ENCODE measurements around the gene APPBP2.
"Not testable (repeated sequence)": the region's sequence is repeated elsewhere in the genome, so short reads cannot be mapped to it uniquely, and the experiment has no call there.

Gene APPBP2

DNA sequence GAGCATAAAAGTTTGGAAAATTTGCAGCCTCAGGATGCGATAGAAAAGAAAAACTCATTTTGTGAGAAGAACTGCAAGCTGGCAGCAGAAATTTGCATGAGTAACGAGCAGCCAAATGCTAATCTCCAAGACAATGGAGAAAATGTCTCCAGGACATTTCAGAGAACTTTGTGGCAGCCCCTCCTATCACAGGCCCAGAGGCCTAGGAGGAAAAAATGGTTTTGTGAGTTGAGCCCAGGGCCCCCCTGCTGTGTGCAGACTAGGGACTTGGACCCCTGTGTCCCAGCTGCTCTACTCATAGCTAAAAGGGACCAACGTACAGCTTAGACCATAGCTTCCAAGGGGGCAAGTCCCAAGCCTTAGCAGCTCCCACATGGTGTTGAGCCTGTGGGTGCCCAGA lies 34.3 kb downstream of the APPBP2 start:
- DNase-seq: no peak

DNA sequence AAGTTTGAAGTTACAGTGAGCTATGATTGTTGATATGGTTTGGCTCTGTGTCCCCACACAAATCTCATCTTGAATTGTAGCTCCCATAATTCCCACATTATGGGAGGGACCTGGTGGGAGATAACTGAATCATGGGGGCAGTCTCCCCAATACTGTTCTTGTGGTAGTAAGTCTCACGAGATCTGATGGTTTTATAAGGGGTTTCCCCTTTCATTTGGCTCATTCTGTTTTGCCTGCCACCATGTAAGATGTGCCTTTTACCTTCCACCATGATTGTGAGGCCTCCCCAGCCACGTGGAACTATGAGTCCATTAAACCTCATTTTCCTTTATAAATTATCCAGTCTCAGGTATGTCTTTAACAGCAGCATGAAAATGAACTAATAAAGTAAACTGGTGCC lies 35.4 kb downstream of the APPBP2 start:
- not testable (repeated sequence) for DNase-seq

DNA sequence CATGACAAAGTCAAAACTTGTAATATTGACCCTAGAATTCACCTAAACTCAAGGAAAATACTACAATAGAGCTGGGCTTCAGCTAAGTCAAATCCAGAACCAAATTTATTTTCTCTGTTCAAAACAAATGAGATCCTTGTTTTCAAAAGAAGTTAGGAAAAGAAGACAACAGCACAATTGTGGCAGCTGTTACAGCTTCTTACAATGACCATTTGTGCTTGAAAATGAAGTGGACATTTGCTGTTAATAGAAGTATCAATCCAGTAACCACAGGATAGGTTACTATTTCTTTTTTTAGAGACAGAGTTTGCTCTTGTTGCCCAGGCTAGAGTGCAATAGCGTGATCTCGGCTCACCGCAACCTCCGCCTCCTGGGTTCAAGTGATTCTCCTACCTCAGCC lies 44.4 kb downstream of the APPBP2 start:
- no peak for DNase-seq

DNA sequence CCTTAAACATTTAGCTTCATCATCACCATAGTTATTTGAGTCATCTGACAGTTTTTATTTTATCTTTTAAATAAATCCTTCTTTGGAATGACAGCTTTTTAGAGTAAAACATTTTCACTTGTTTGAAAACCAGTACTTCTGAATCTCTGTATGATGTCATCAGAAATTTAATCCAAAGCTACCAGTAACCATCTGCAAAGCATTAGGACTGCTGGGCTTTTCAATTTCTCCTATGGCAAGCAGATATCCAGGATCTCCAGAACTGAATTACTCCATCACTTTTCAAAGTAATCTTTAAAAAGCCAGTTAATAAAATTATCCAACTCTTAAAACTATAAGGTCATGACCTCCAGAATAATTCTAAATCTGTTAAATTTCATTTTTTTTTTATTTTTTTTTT lies 52.3 kb downstream of the APPBP2 start:
- DNase-seq: no peak

DNA sequence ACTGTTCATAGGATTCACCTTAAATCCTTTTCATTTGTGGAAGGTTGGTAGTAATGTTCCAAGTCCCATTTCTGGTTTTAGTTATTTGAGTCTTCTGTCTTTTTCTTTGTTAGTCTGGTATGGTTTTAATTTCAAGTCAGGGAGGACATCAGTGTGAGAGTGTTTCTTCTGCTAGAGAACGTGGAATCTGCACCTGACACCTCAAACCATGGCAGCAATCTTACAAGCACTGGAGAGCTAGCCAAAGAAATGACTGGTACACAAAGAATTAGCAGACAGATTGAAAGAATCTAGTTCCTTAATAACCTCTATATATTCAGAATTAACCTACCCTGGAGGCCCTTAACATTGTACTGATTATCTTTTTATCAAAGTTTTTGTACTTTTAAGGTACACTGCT lies 53.6 kb downstream of the APPBP2 start:
- DNase-seq: no peak

DNA sequence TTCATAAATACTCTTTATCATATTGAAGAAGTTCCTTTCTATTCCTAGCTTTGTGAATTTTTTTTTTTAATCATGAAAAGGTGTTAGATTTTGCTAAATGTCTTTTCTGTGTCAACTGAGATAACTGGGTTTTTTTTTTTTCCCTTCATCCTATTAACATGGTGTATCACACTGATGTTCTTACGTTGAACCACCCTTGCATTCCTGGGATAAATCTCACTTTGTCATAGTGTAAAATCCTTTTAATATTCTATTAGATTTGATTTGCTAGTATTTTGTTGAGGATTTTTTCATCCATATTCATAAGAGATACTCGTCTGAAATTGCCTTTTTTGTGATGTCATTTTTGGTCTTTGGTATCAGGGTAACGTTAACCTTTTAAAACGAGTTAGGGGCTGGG lies 54.6 kb downstream of the APPBP2 start:
- no peak for DNase-seq

DNA sequence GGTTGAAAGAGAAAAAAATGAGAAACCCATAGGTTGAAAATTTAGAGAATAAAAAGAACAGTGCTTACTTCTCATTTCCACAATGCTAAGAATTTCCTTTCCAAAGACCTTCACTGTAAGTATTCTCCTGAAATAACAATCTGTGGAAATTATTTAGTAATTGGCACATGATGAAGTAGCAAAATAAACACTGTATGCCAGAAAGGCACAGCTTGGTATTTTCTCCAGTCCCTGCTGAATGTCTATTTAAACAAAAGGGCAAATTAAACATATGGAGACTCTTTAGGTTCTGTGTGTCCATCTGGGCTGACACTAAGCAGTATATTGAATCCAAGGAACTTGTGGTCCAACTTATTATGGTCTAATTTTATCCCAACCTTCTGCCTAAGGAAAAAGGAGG lies 57.7 kb downstream of the APPBP2 start:
- DNase-seq: no peak

DNA sequence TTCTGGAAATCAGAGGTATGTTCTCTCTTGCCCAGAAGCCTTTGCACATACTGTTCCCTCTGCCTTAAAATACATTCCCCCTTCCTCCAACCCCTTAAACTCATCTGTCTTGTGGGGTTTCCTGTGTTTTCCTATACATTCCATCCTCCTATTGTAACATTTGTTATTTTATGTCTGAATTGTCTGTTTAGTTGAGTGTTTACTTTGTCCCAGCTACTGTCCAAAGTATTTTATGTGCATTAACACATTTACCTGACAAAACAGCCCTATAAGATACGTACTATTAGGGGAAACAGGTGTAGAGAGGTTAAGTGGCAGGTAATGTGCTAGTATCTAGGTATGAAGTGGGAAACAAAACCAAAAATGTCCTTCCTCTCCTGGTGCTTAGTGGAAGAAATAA lies 61.7 kb downstream of the APPBP2 start:
- DNase-seq: no peak

DNA sequence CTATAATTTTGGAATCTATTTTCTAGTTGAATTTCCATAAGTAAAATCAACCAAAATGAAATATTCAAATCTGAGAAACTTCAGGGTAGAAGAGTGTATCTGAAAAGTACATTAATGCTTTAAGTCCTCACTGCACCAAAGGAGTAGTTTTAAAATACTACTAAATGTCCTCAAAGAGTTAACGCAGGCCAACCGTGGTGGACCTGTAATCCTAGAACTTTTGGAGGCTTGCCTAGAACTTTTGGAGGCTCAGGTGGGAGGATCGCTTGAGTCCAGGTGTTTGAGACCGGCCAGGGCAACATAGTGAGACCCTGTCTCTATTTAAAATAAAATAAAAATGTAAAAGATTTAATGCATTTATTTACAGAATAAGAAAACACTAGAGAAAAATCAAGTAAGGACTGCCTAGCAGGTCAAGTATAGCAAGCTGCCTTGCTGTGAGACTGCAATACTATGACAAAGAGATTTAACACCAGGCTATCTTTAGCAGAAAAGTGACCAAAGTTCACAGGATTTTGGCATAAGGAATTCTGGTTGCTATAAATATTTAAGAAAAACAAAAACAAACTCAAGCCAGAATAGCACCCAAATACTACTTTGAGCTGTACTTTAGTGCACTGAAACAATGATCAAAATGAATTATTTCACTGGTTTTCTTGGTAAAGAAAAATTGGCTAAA lies 62.7 kb downstream of the APPBP2 start:
- DNase-seq: no peak

DNA sequence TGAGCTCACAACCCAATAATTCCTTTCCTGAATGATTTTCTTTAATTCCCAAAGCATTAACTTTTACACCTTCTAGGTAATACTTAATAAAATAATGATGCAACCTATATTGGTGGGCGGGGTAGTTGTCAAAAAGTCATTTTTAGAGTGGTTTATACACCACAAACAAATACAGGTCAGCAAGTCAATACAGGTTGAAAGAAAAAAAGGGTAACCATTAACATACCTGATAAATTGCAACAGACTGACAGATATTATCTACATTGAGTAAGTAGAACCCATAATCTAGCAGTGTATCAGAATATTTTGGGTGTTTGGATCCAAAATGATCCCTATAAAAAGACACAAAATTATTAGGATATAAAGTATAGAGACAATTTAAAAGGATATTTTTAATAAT lies 64.5 kb downstream of the APPBP2 start:
- DNase-seq: no peak

DNA sequence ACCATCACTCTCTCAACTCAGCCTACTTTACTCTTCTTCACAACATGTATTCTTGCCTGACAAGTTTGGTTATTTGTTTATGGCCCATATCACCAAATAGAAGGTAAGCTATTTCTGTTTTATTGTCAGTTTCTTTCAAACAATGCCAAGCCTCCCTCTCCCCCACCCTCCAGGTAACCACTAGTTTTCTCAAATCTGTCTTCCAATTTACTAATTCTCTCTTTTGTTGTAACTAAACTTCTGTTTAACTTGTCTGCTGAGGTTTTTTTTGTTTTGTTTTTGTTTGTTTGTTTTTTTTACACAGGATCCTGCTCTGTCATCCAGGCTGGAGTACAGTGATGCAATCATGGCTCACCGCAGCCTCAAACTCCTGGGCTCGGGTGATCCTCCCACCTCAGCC lies 68.9 kb downstream of the APPBP2 start:
- DNase-seq: no peak

DNA sequence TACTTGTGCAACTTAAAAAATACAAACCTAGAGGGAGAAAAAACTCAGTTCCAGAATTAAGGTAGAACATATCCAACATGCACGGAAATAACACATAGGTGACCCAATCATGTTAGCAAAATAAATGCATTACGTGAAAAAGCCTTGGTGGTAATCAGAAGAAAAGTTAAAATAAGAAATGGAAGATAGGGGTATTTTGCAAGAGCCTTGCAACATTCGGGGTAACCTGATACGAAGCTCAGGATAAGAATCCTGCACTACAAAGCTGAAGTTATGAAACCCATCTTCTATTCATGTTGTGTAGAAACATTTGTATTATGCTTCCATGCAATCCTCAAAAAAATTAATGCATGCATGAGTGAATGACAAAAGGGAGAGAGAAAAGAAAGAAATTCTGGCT lies 70.7 kb downstream of the APPBP2 start:
- DNase-seq: no peak

DNA sequence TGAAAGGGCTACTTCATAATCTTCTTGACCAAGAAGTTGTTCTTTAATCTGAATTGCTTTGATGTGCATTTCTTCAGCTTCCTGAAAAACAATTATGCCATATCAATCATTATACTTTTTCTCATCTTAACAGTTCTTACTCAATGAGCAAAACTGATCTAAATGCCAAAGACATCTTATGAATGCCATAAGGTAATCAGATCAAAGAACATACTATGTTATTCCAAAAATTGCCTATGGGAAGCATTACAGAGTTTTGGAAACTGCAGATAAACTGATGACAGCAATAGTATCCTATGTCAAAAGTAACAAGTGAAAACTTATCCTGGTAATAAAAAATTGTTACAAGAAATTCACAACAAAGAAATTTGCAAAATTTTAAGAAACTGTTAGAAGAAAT lies 74.1 kb downstream of the APPBP2 start:
- DNase-seq: no peak

DNA sequence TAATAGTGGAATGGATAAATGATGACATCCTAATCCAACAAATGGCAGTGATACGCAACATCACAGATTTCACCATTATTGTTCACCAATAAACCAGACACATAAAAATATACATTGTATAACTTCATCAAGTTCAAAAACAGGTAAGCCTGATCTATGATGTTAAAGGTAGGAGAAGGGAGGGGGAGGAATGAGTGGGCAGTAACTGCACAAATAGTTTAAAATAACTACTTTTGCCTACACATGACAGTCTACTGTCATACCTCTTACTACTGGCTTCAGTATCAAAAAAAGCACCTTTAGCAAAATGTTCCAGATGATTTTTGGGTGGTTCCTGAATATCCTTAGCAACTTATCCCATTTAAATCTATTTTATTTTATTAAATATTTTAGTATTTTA lies 75.0 kb downstream of the APPBP2 start:
- no peak for DNase-seq

DNA sequence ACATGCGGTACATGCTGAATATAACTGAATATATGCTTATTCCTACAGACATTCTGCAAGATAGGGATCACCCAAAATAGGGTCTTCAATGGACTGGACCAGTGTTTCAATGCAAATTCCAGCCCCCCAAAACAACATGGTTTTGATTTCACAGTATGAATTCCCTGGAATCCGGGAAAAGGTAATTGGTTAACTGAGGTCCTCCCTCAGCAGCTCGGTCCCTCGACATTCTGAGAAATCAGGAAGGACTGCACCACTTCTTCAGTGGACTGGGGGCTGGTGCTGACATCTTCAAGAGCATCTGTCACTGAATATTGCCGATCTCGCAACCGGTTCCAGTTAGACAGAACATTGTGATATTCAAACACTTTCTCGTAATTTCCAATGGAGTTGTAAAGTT lies 78.7 kb downstream of the APPBP2 start:
- no peak for DNase-seq

DNA sequence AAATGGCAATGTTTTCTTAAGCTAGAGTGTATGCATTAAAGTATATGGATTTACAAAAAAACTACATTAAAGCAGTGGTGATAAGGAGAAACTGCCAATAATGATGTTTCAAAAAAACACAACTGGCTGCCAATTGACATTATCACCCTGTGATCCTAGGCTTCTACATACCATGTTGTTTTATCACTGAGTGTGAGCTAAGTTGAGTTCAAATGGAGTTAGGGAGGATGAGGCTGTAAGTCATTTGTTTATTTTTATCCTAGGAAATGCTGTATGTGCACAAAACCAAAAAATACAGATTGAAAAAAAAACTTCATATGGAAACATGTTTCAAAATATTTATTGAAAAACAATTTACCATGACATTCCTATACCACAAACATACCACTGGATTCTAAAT lies 80.9 kb downstream of the APPBP2 start:
- no peak for DNase-seq

DNA sequence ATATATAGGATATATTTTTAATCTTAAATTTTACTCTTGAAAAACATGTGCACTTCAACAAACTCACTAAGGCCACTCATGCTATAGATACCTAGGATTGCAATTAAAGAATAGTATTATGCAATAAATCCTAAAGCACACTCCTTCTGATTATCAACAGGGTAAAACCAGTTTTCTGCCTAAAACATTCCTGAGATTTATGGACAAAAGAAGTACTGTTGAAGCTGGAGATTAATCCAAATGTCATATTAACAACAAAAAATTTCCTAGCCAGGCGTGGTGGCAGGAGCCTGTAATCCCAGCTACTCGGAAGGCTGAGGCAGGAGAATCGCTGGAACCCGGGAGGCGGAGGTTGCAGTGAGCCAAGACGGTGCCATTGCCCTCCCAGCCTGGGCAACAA lies 82.3 kb downstream of the APPBP2 start:
- no peak for DNase-seq

DNA sequence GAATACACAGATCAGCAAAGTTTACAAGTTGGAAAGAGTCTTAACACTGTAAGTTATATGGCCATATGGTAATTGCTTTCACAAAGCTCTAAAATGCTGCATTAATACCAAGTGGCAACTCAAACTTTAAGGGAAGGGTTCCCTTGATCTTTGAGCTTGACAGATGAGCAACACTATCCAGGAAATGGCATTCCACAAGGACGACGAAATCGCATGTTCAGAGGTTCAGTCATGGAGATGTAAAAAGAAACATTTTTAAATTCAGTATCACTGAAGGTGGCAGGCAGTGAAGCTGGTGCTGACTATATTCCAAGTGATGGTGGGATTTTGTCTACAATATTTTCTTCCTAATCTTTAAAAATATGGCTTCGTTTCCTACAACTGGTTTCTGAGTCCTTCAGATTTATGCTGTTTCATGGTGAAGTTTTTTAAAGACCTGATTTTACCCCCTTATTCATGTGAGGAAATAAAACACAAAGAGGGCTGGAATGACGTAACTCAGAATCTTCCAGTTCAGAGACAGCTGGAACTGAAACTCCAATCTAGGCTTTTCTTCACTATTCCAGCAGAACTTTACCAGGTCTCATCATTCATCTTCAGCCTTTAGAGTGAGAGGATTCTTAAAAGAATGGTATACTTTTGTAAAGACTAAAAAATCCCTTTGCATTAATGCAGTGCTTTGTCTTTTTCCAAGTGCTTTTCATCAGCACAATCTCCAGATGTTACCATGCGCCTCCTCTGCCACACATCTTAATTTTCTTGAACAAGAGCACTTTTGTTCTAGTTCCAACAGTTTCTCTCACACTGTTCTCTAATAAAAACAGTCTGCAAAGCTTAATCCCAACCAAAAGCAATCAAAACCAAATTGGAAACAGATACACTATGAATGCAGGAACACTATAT lies 83.5 kb downstream of the APPBP2 start:
- no peak for DNase-seq

DNA sequence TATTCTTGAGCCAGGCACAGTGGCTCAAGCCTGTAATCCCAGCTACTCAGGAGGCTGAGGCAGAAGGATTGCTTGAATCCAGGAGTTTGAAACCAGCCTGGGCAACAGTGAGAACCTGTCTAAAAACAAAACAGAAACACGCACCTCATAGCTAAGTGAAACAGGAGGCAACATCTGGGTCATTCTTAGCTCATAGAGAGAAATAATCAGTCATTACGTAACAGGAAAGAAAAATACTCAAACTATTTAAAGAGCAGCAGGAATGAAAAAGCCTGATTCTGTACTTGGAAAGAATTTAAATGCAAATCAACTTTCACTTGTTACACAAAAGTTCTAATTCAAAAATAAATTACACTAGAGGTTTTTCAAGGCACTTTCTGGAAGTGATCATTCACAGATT lies 86.5 kb downstream of the APPBP2 start:
- no peak for DNase-seq

DNA sequence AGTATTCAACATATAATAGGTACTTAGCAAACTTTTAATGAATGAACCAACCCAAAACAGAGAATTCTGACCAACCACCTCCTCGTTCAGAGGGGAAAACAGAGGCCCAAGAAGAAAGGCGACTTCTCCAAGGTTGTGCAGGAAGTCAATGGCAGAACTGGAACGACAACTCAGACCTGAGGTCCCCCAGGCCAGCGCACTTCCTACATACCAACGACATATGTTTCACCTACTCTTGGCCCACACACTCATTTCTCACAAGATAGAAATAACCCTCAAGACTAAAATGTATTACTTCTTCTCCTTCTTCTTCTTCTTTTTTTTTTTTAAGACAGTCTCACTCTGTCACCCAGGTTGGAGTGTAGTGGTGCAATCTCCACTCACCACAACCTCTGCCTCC lies 89.4 kb downstream of the APPBP2 start:
- DNase-seq: no peak

DNA sequence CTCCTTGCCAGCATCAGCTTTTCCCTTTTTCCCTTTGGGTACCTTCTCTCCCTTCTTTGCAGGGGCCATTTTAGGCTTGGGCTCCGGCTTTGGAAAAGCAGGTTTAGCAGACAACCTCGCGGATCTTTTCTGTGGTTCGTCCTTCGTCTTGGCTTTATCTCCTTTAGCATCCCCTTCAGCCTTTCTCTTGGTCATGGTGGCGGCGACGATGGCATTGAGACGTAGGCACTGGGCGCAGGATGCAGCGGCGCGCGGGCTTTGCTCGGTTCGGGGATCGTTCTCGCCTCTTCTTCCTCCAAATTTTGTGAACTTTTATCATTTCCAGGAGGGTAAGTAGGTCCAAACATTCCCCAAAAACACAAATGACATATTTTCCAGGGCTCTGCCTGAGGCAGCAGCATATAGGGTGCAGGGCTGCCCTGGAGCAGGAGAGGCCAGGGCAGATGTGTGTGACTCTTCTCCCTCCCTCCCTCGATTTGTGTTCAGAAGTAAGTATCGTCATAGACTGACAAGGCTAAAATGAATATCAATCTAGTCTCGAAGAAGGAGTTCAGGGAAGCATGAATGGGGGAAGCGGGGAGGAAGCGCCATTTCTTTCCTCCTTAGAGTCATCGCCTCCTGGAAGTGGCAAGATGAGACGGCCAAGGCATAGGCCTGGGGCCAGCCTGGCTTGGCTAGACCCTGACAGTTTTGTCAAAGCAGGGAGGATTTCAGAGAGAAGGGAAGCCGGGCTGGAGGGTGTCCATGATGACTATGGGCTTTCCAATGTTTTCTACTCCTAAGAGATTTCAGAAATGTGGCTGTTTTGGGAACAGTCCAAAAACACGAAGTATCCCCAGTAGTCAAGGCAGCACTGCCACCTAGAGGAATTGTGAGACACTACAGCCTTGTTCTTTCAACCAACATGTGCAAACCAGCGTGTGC lies 90.5 kb downstream of the APPBP2 start:
- DNase-seq: peak; percentile 53

DNA sequence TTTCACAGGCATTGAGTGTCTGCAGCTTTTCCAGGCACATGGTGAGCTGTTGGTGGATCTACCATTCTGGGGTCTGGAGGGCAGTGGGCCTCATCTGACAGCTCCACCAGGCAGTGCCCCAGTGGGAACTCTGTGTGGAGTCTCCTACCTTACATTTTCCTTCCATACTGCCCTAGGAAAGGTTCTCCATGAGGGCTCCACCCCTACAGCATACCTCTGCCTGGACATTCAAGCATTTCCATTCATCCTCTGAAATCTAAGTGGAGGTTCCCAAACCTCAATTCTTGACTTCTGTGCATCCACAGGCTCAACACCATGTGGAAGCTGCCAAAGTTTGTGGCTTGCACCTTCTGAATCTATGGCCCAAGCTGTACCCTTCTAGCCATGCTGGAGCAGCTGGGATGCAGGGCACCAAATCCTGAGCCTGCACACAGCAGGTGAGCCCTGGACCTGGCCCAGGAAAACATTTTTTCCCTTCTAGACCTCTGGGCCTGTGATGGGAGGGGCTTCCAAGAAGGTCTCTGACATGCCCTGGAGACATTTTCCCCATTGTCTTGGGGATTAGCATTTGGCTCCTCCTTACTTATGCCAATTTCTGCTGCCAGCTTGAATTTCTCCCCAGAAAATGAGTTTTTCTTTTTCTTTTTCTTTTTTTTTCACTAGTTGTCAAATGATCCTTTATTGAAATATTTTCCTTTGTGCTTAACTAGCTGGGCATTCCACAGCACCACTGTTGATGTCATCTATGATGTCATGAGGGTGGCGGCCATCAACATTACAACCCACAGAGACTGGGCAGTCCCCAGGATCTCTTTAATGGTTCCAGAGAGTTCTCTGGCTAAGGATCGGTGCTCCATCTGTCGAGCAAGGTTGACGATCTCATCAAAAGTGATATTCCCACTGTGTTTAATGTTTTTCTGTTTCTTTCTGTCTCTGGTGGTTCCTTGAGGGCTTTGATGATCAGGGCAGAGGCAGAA lies 92.7 kb downstream of the APPBP2 start:
- not testable (repeated sequence) for DNase-seq
